ENCODE measurements around the gene MT4. TPM values are rescaled to one million over a fixed set of nuclear protein-coding genes. Genes with fewer than 3 reads are reported as not detected.

MT4 gene
- polyA plus RNA-seq, 2 of the 4 experiments (the other 2 are of a cell fraction): not detected

- no peak for TF ChIP-seq HMGXB4 (CRISPR knock-in tag; IDR thresholded peaks at IDR 0.05; ENCODE audit: borderline replicate concordance)
These were observed 30.0 kb upstream of the MT4 start (continued) for GRCh38 chr16:56534847-56535383.

GRCh38 chr16:56538331-56538730 is 26.5 kb upstream of the MT4 start:
- POLR2A ChIA-PET: interaction anchor here (0.7 kb wide), 1 partner anchor 191 kb away, joined by 6 read pairs; no protein-coding TSS in a partner anchor
- no peak for ATAC-seq
- H3K4me1 ChIP-seq: no peaks in the 10 kb centered on the region
- no peak overlapping the region for H3K4me3 ChIP-seq
- CTCF ChIA-PET: interaction anchor here (0.6 kb wide), 2 partner anchors 33 to 335 kb away, joined by 3 to 4 read pairs; no protein-coding TSS in a partner anchor
- no peak for FAIRE-seq
- H3K4me2 ChIP-seq: no peak overlapping the region
- no peak for DNase-seq (ENCODE audit: low read depth in 1 of 2, low spot score in 1 of 2)
- H3K27ac ChIP-seq: no peak overlapping the region
- 52% methylated on average over 7 of the region's 7 CpGs for WGBS (ENCODE audit: missing lambda C conversion rate)
- TF ChIP-seq GATA3 (IDR thresholded peaks at IDR 0.05; ENCODE audit: borderline replicate concordance) (no peak), HOXA7 (CRISPR knock-in tag; IDR thresholded peaks at IDR 0.05) (no peak), HMGXB4 (CRISPR knock-in tag; IDR thresholded peaks at IDR 0.05; ENCODE audit: borderline replicate concordance) (no peak), SREBF2 (IDR thresholded peaks at IDR 0.05) (no peak), ZC3H11A (IDR thresholded peaks at IDR 0.05) (no peak), POLR2AphosphoS2 (conservative IDR thresholded peaks at IDR 0.05; ENCODE audit: low read length) (no peak)
- H3K9me3 ChIP-seq: no peaks in the 10 kb centered on the region

DNA sequence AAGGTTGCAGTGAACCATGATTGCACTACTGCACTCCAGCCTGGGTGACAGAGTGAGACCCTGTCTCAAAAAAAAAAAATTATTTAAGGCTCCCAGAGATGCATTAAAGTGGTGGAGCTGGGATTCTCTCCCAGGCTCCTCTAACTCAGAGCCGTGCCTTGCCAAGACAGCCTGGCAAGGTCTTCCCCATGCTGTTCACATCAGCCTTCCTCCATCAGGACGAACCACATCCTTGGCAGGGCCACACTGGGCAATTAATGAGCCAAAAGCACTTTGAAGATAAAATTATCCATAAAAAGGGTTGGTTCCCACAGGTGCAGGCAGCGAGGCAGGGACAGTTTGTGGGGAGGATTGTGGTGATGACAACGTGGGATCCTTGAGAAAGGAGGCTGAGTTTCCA is 25.2 kb upstream of the MT4 start:
- POLR2A ChIA-PET: no interaction called here
- TF ChIP-seq ZC3H11A (IDR thresholded peaks at IDR 0.05) (no peak), ZSCAN20 (CRISPR knock-in tag; IDR thresholded peaks at IDR 0.05) (no peak), HOXA7 (CRISPR knock-in tag; IDR thresholded peaks at IDR 0.05) (no peak)
- TF ChIP-seq, protein P1, sequence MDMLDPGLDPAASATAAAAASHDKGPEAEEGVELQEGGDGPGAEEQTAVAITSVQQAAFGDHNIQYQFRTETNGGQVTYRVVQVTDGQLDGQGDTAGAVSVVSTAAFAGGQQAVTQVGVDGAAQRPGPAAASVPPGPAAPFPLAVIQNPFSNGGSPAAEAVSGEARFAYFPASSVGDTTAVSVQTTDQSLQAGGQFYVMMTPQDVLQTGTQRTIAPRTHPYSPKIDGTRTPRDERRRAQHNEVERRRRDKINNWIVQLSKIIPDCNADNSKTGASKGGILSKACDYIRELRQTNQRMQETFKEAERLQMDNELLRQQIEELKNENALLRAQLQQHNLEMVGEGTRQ (IDR thresholded peaks at IDR 0.05): no peak
- H3K4me2 ChIP-seq: no peak overlapping the region
- ATAC-seq (no peak), DNase-seq (ENCODE audit: low read depth in 1 of 2, low spot score in 1 of 2) (no peak), FAIRE-seq (no peak)
- H3K27ac ChIP-seq: no peak overlapping the region
- no peaks in the 10 kb centered on the region for H3K9me3 ChIP-seq
- no peaks in the 10 kb centered on the region for H3K4me1 ChIP-seq
- no peak overlapping the region for H3K4me3 ChIP-seq
- WGBS (ENCODE audit: missing lambda C conversion rate): 42% methylated on average over 4 of the region's 4 CpGs
- CTCF ChIA-PET: interaction anchor here (0.5 kb wide), 1 partner anchor 135 kb away, joined by 4 read pairs; no protein-coding TSS in a partner anchor

- Histone ChIP-seq H3K4me1 (no peaks in the 10 kb centered on the region), H3K27ac (no peak overlapping the region), H3K4me3 (no peak overlapping the region), H3K4me2 (no peak overlapping the region), H3K9me3 (no peaks in the 10 kb centered on the region)
- POLR2A ChIA-PET: no interaction called here
- ATAC-seq: no peak
- 7% methylated on average over 2 of the region's 2 CpGs for WGBS (ENCODE audit: missing lambda C conversion rate)
- CTCF ChIA-PET: no interaction called here
- TF ChIP-seq ELK1 (IDR thresholded peaks at IDR 0.05; ENCODE audit: low read depth, low read length) (no peak), HOXB13 (CRISPR knock-in tag; IDR thresholded peaks at IDR 0.05; ENCODE audit: low read depth) (no peak), ZSCAN20 (CRISPR knock-in tag; IDR thresholded peaks at IDR 0.05) (no peak), ESRRA (IDR thresholded peaks at IDR 0.05; ENCODE audit: borderline replicate concordance, low read length) (no peak), JUN (IDR thresholded peaks at IDR 0.05) (no peak), RFX5 (IDR thresholded peaks at IDR 0.05) (no peak)
- TF ChIP-seq, protein P2, sequence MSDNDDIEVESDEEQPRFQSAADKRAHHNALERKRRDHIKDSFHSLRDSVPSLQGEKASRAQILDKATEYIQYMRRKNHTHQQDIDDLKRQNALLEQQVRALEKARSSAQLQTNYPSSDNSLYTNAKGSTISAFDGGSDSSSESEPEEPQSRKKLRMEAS (IDR thresholded peaks at IDR 0.05): no peak
- no peak for FAIRE-seq
- DNase-seq (ENCODE audit: low read depth in 1 of 2, low spot score in 1 of 2): no peak
These were observed 22.8 kb upstream of the MT4 start for GRCh38 chr16:56542039-56542438.

All from A549 (cell line).